Smooth muscle cell of the umbilical artery (primary cell): Measurements from ENCODE around the gene GRAMD2A. TPM values are rescaled to one million over a fixed set of nuclear protein-coding genes. Genes with fewer than 3 reads are reported as not detected.

Source experiments
- total RNA-seq: library from RNA; depleted of rRNA; stranded (reverse); fragments of >200 nt; gene quantifications from 2 replicates; pipeline ENCODE4 v1.2.3, GENCODE V29; 2014

GRAMD2A gene
- total RNA-seq = 0.28 and 0.30 TPM in 2 replicates

DNA sequence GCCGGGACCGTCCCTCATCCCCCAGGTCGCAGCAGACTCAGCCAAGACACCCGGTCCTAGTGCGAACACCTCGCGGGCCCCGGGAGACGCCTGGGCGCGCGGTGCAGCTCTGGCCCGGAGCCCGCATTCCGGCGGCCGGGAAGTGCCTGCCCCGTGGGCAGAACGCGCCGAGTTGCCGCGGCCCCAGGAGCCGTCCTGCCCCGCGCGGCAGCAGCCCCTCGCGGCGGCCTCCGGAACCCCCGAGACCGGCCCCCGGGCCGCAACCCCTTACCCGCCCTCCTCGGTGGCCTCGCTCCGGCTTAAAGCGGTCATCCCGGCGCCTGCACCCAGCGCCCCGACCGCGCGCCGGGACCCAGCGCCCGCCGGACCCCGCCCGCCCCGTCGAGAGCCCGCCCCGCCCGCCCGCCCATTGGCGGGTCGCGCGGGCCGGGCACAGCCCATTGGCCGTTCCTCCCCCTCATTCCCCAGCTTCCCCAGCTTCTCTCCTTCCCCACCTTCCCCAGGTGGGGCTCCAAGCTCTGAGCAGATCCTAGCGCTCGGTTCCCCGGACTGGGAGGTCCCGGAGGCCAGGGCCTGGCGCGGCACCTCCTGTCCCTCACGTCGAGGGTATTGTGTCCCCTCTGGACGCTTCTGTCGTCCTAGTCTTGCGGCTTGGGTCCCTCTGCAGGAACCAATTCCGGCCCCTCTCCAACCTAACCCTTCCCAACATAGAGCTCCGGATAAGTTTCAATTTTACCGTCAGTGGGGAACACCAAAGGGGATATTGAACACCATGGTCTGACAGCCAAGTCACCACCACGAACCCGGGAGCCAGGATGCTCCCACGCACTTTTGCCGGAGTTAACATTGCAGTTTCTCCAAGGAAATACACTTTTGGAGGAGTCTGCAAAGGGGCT is at the start of gene GRAMD2A:
GRAMD2A (minus strand) TSS at position 328 of the 896 bp plus-strand sequence.

DNA sequence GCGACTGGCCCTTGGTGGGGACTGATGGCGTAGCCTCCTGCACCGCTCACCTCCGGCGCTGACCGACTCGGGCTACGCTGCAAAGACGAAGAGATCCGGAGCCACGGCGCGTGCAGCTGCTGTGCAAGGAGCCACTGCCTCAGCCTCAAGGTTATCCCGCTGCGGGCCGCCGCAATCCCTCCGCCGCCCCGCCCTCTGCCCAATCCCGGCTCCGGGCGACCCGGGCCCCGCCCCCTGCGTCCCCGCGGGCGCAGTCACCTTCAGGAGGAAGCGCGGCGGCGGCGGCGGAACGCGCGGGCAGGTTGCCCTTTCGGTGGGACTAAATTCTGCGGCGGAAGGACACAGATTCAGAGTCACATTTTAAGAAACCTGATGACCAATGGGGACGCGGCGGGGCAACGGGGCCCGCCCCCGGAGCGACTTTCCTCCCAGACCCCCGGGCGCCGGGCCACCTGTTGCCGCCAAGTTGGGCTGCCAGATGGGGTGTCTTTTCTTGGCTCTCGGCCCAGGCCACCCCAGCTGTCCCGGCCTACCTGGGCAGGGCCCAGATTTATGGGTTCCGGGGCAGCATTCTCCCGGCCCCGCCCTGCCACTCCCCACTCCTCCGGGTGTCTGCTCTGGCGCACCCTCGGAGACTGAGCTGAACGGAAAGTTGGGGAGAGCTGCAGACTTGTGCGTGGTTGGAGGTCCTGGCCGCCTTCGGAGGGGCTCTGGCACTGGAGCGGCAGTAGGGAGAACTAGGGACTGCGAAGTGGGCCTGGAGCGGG is 33.7 kb upstream of the GRAMD2A start, which contains the start of gene PKM:
PKM (minus strand) TSS at position 125 of the 767 bp plus-strand sequence. CDS start 12,093 bp downstream, outside the sequence.

GRCh38 chr15:72118017-72118978 is 79.3 kb downstream of the GRAMD2A start, which contains the start of the genes MYO9A and SENP8:
MYO9A (minus strand) TSS chr15:72118150; CDS start chr15:72046563, 71,587 bp downstream.
SENP8 (plus strand) TSS chr15:72118403; CDS start chr15:72139624, 21,221 bp downstream.

Other genes with a start within 250 kb of the GRAMD2A start
- gene MYO9A, start 79.6 kb downstream of the GRAMD2A start, total RNA-seq = 30.0 and 43.6 TPM in 2 replicates
- gene SENP8, start 79.4 kb downstream of the GRAMD2A start, total RNA-seq = 1.8 and 1.9 TPM in 2 replicates
- 2,152 and 3,807 TPM in 2 replicates for gene PKM, start 33.4 kb upstream of the GRAMD2A start, total RNA-seq
- 13.1 and 14.7 TPM in 2 replicates for gene PARP6, start 74.8 kb upstream of the GRAMD2A start, total RNA-seq
- not detected in 2 replicates for gene CELF6, start 122.4 kb upstream of the GRAMD2A start, total RNA-seq
- 65.7 and 97.7 TPM in 2 replicates for gene HEXA, start 178.2 kb upstream of the GRAMD2A start, total RNA-seq
- not detected in 2 replicates for gene TMEM202, start 200.5 kb upstream of the GRAMD2A start, total RNA-seq